C4-2B (cell line): Measurements from ENCODE around the gene DNAH9.

Source experiments
- CTCF ChIP-seq: fragments of 450-650 bp; conservative IDR thresholded peaks from 2 replicates; pipeline ENCODE4 v1.5.1; 2017; ENCODE audit warnings: mild to moderate bottlenecking
- ZFX ChIP-seq: fragments of 450-650 bp; IDR thresholded peaks from 2 replicates; pipeline ENCODE4 v1.6.1; 2017

- no peak for TF ChIP-seq CTCF
- TF ChIP-seq ZFX: no peak
These were observed 141.6 kb downstream of the DNAH9 start for GRCh38 chr17:11739848-11740247.
